ENCODE results near the gene RAB19. TPM values are rescaled to one million over a fixed set of nuclear protein-coding genes. Genes with fewer than 3 reads are reported as not detected.
A peak's percentile ranks its signal among the peaks of the same experiment; 100 is the strongest.
"Not testable (repeated sequence)": the region's sequence is repeated elsewhere in the genome, so short reads cannot be mapped to it uniquely, and the experiment has no call there.

The RAB19 gene
- total RNA-seq, 2 donors from 2014 or later: 18.8 to 22.7 TPM

- no peak for TF ChIP-seq CTCF (IDR thresholded peaks at IDR 0.05)
- peak overlapping the region in 1 of 2 donors; percentile 89 for H3K9ac ChIP-seq (ENCODE audit: low read depth in 2 of 2, low read length in 2 of 2)
- no peaks in the 10 kb centered on the region for H3K4me1 ChIP-seq
- intact Hi-C loops (cut with DNase I): no loop called here
- H3K36me3 ChIP-seq: no peaks in the 10 kb centered on the region
- no peaks in the 10 kb centered on the region for H3K27me3 ChIP-seq
- H3K4me3 ChIP-seq: peak overlapping the region; percentile 47
- H3K27ac ChIP-seq: peak overlapping the region; percentile 45
- DNase-seq: no peak
- H3K9me3 ChIP-seq: no peaks in the 10 kb centered on the region
Observed at GRCh38 chr7:140404565-140405065, 757 bp downstream of the RAB19 start.

- Histone ChIP-seq H3K4me1 (no peaks in the 10 kb centered on the region), H3K4me3 (no peak overlapping the region), H3K9ac (ENCODE audit: low read depth in 2 of 2, low read length in 2 of 2) (no peak overlapping the region), H3K27ac (no peak overlapping the region), H3K9me3 (no peaks in the 10 kb centered on the region), H3K36me3 (no peaks in the 10 kb centered on the region), H3K27me3 (no peaks in the 10 kb centered on the region)
- intact Hi-C loops (cut with DNase I): no loop called here
- no peak for TF ChIP-seq CTCF (IDR thresholded peaks at IDR 0.05)
- no peak for DNase-seq
Observed at GRCh38 chr7:140415361-140415760, 11.5 kb downstream of the RAB19 start.

GRCh38 chr7:140415816-140416215 is 12.0 kb downstream of the RAB19 start:
- H3K4me3 ChIP-seq; H3K36me3 ChIP-seq; H3K27me3 ChIP-seq; H3K27ac ChIP-seq; DNase-seq; intact Hi-C loops (cut with DNase I); H3K9ac ChIP-seq (ENCODE audit: low read depth in 2 of 2, low read length in 2 of 2); H3K4me1 ChIP-seq; H3K9me3 ChIP-seq: not testable (repeated sequence)

GRCh38 chr7:140416560-140416959 is 12.7 kb downstream of the RAB19 start:
- TF ChIP-seq CTCF (IDR thresholded peaks at IDR 0.05): no peak
- Histone ChIP-seq H3K9ac (ENCODE audit: low read depth in 2 of 2, low read length in 2 of 2) (no peak overlapping the region), H3K9me3 (no peaks in the 10 kb centered on the region), H3K27ac (no peak overlapping the region), H3K4me1 (no peaks in the 10 kb centered on the region), H3K27me3 (no peaks in the 10 kb centered on the region), H3K4me3 (no peak overlapping the region), H3K36me3 (no peaks in the 10 kb centered on the region)
- intact Hi-C loops (cut with DNase I): no loop called here
- peak; percentile 68 for DNase-seq

- Histone ChIP-seq H3K36me3 (no peaks in the 10 kb centered on the region), H3K4me3 (no peak overlapping the region), H3K4me1 (no peaks in the 10 kb centered on the region), H3K27ac (no peak overlapping the region), H3K9me3 (no peaks in the 10 kb centered on the region), H3K27me3 (no peaks in the 10 kb centered on the region), H3K9ac (ENCODE audit: low read depth in 2 of 2, low read length in 2 of 2) (no peak overlapping the region)
- TF ChIP-seq CTCF (IDR thresholded peaks at IDR 0.05): no peak
- intact Hi-C loops (cut with DNase I): no loop called here
- DNase-seq: no peak
Observed at GRCh38 chr7:140417456-140418155, 13.7 kb downstream of the RAB19 start.

GRCh38 chr7:140418156-140418472 is 14.3 kb downstream of the RAB19 start:
- peak; percentile 64 for DNase-seq
- H3K27ac ChIP-seq; H3K9ac ChIP-seq (ENCODE audit: low read depth in 2 of 2, low read length in 2 of 2); intact Hi-C loops (cut with DNase I); H3K27me3 ChIP-seq; H3K9me3 ChIP-seq; H3K4me3 ChIP-seq; H3K36me3 ChIP-seq; H3K4me1 ChIP-seq: not testable (repeated sequence)
